B cell (primary cell): Measurements from ENCODE around the gene ATPAF2.

ENCODE experiments used
- EZH2 ChIP-seq: IDR thresholded peaks from 2 replicates; pipeline ENCODE4 v1.6.1; 2012; ENCODE audit warnings: borderline replicate concordance, low read depth, mild to moderate bottlenecking, moderate library complexity, low read length; ENCODE audit not compliant: insufficient read depth, poor library complexity, severe bottlenecking
- TF ChIP-seq, protein P1 (sequence below): fragments of 200-600 bp; IDR thresholded peaks from one replicate; pipeline ENCODE4 v1.8.0; 2022; ENCODE audit warnings: antibody characterized with exemption, mild to moderate bottlenecking

DNA sequence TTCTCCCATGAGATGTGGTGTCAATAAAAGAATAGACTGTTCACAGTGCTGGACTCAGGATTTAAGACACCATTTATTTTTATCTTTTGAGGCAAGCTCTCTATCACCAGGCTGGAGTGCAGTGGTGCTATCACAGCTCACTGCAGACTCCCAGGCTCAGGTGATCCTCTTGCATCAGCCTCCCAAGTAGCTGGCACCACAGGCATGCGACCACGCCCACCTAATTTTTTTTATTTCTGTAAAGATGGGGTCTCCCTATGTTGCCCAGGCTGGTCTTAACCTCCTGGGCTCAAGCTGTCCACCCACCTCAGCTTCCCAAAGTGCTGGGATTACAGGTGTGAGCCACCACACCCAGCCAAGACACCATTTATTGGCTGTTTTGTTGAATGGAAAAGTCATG, 30.1 kb upstream of the ATPAF2 start:
- TF ChIP-seq, protein P1, sequence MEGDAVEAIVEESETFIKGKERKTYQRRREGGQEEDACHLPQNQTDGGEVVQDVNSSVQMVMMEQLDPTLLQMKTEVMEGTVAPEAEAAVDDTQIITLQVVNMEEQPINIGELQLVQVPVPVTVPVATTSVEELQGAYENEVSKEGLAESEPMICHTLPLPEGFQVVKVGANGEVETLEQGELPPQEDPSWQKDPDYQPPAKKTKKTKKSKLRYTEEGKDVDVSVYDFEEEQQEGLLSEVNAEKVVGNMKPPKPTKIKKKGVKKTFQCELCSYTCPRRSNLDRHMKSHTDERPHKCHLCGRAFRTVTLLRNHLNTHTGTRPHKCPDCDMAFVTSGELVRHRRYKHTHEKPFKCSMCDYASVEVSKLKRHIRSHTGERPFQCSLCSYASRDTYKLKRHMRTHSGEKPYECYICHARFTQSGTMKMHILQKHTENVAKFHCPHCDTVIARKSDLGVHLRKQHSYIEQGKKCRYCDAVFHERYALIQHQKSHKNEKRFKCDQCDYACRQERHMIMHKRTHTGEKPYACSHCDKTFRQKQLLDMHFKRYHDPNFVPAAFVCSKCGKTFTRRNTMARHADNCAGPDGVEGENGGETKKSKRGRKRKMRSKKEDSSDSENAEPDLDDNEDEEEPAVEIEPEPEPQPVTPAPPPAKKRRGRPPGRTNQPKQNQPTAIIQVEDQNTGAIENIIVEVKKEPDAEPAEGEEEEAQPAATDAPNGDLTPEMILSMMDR: no peak
- no peak for TF ChIP-seq EZH2
